Stimulated activated CD4-positive, alpha-beta T cell treated with anti-CD3 and anti-CD28 coated beads, Interleukin-12 subunit alpha, Interleukin-12 subunit beta, amount 100 ng/mL, for 4 hours (primary cell): ENCODE results near the gene NALCN.

Experiments
- DNase-seq: peaks from one replicate; pipeline ENCODE4 v3.0.0-alpha.2; 2020

The NALCN gene

DNA sequence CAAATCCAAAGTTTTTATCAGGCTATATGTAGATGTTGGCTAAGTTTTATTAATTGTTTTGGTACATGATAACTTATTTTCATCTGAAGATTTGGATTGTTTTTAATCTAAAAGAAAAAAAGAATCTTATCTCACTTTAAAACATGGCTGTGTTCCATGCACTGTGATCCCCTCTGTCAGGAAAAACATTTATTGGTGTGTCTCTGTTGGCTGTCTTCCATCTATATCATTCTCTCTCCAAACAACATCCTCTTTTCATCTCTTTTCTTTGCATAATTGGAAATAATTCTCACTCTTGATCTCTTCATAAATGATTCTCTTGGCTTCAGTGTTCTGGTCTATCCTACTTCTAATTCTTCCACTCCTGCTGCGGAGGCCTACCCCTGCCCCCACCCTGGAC lies 4.2 kb downstream of the NALCN start:
- no peak for DNase-seq

- no peak for DNase-seq
Measured at GRCh38 chr13:101408992-101409656, 7.2 kb downstream of the NALCN start.

DNA sequence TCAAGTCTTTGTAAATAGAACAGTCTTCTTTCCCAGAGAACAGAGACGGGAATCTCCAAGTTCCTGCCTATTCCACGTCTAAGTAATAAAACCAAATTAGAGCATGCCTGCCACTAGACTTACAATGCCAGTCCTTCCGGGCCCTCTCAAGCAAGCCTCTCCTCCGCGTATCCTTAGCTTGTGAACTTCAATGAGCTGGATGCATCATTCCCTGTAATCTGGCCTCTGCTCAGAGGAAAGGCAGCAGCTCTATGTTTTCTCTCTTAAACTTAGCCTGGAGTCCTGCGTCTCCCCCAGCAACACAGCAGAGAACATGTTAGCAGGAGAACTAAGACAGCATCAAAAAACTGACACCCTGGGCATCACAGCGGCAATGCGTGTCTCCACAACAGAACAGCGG lies 8.2 kb downstream of the NALCN start:
- DNase-seq, result no peak

GRCh38 chr13:101406791-101407190 lies 9.5 kb downstream of the NALCN start:
- no peak for DNase-seq

DNA sequence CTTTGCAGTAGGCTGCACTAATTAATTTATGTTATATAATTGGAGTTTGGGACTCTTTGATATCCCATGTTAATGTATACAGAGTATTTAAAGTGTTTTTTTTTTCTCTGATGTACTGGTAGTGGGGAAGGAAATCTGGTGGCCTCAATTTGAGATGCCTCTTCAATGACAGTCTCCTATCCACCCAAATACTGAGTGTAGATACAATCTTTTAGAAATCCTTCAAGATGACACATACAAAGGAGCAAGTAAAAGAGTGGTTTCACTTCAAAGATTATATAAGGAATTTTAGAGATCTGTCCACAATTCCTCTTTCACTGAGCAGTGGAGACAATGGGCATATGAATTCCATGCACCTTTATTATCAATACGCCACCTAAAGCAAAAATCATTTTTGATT lies 15.1 kb downstream of the NALCN start:
- DNase-seq, result no peak

GRCh38 chr13:101399365-101399764 lies 16.9 kb downstream of the NALCN start:
- DNase-seq, result no peak

DNA sequence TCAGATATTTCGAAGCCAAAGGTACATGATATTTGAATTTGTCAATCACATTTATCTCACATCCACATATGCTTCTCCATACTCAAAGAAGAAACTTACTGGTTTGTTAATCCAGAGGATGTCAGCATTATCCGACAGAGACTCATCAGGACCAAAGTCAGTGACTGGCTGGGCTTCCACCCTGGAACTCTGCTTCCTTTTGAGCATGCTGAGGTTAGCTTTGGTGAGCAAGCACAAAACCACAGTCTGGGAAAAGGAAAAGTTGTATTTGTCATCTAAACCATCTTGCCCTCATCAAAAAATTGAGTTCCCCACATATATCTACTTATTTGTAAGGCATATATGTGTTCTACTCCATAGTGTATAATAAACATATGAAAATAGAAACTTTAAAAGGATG lies 17.4 kb downstream of the NALCN start:
- no peak for DNase-seq

DNA sequence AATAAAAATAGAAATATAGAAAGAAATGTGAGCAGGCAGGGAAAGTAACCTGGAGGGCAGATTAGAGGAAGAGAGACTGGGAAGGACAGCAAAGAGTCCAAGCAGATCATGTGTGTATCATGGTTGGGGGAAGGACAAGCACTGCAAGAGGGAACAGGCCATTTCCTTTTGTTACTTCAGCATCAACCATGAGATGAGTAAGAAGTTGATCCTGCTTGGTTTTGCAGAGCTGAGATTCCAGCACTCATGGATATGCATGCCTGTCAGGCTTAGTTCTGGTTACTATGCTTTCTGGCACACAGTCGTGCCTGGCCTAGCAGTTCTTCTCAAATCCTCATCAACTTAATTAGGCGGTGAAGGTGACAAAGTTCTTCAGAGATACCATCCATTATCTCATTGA lies 18.1 kb downstream of the NALCN start:
- no peak for DNase-seq

- no peak for DNase-seq
Measured at GRCh38 chr13:101397742-101398141, 18.6 kb downstream of the NALCN start.

GRCh38 chr13:101394605-101395004 lies 21.7 kb downstream of the NALCN start:
- no peak for DNase-seq

GRCh38 chr13:101393140-101393539 lies 23.2 kb downstream of the NALCN start:
- DNase-seq, result no peak

DNA sequence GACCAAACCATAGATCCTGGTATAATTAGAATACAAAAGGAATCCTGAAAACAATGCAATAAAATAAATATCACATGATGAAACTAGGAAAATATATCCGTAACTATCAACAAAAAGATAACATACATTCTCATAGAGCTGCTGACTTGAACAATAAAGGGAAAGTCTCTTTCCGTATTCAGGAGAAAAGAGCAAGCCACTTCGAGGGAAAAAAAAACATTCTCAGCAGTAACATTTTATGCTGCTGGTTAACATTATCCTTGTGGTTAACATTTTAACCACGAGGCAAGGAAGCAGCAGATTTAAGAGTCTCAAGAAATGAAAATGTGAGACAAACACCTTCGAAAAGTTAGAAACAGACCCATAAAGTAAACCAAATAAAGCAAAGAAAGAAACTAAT lies 25.8 kb downstream of the NALCN start:
- no peak for DNase-seq

- DNase-seq, result no peak
Measured at GRCh38 chr13:101384929-101385328, 31.4 kb downstream of the NALCN start.

DNA sequence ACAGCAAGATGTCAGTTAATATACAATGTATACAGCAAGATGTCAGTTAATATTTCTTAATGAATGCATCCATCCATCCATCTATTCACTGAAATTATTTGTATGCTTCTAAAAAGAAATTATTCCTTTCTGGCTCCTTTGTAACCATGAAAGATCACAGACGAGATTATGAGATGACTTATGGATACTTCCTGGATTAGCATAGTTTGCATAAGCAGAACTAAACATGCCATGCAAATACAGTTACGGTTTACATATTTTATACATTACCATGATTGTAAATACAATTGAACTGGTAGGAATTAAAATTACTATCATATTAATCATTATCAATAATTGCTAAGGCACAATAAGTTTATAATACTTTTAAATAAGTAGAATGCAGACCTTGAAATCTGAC lies 32.7 kb downstream of the NALCN start:
- DNase-seq, result no peak

DNA sequence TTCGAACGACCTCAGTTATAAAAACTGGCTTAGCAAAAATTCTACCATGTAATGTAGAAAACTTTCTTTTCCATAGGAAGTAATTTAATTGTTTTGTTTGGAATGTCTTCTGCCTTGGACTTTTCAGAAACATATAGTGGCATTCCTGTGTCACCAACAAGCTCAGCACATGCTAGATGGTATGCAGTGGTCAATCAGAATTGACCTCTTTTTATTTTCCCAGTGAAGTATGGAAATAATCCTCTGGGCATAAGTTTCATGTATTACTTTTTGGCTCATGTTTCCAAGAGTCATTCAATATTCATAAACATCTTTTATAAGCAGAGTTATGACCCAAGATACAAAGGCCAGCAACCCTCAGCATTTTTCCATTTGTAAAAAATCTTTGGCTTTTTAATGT lies 33.6 kb downstream of the NALCN start:
- DNase-seq, result no peak

GRCh38 chr13:101382086-101382485 lies 34.2 kb downstream of the NALCN start:
- DNase-seq, result no peak

DNA sequence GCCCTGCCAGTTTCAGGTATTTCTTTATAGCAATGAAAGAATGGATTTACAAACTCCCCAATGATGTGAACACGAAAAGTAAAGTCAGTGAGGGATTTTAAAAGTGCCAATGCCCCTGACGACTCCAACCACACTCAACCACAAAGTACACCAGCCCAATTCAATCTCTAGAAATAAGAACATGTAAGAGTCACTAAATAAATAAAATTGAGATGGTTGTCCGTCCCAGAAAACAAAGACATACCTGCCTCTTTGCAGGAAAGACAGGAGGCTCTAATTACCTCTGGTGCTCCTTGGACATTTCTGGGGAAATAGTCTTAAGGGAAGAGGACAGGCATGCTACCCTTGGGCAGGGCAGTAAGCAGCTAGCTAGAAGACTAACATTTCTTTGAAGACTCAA lies 55.8 kb downstream of the NALCN start:
- no peak for DNase-seq

DNA sequence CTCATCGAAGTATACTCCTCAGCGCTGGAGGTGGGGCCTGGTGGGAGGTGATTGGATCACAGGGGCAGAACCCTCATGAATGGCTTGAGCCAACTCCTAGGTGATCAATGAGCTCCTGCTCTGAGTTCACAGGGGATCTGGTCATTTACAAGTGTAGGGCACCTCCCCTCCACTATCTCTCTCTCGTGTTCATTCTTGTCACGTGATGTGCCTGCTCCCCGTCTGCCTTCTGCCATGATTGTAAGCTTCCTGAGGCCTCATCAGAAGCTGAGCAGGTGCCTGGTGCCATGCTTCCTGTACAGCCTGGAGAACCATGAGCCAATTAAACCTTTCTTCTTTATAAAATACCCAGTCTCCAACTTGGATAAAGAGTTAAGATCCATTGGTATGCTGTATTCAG lies 61.4 kb downstream of the NALCN start:
- no peak for DNase-seq

DNA sequence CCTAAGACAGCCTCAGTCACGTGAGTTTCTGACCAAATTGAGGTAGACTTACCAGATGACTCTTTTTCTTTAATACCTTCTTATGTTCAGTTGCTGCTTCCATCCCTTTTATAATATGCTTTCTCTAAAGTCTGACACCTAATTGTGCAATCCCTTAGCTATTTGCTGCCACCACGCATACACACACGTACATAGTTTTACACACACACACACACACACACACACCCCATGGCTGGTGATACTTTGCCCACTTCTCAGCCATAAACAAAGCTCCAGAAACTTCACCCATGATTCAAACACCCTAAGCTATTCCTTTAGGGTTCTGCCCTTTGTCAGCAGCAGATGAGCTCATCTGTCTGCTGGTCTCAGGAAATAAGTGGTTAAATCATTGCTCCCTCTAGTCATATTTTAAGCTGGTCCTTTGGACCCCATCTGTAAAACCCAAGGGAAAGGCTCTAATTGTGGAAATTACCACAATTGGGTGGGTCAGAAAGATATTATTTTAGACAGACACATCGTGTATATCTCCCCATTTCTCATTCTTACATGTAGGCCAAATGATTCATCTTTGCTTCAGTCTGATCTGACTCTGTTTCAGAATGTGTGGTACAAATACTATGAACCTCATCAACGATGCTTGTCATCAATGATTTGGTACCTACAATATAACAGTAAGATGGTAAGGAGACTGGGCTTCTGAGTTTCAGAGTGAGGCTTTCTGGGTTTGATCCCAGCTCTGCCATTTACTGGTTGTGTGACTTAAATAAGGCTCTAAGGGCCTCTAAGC lies 69.2 kb downstream of the NALCN start:
- DNase-seq, result no peak

DNA sequence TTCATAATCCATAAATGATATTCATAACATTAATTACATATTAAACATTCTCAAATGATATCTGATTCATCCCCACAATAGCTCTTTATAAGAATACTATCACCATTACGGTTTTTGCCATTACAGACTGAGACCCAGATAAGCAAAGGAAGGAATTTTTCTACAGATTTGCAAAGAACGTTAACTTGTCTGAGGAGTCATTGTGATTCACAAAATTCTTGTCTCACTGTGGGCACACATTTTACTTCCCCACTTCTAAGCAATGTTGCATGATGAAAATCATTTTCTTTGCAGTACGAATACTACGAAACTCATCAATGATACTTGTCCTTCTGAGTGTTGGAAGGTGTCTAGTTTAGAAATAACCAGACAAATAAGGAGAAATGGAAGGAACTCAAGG lies 70.1 kb downstream of the NALCN start:
- DNase-seq, result no peak

- DNase-seq, result no peak
Measured at GRCh38 chr13:101343128-101343787, 73.0 kb downstream of the NALCN start.

DNA sequence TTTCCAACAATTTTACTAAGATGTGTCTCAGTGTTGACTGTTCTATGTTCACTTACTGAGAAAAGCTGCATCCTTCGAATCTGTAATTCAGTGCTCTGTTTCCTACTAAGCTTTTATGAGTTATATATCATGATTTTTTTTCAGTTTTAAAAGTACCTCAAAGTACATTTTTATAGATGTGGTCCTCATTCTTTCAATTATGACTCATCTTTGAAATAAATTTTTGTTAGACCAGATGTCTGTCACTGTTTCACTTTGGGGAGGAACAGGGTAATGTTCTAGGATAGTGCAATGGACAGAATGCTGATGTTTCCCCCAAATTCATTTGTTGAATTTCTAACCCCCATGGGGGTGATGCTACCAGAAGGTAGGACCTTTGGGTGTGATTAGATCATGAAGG lies 74.8 kb downstream of the NALCN start:
- no peak for DNase-seq

- no peak for DNase-seq
Measured at GRCh38 chr13:101339202-101339601, 77.1 kb downstream of the NALCN start.

DNA sequence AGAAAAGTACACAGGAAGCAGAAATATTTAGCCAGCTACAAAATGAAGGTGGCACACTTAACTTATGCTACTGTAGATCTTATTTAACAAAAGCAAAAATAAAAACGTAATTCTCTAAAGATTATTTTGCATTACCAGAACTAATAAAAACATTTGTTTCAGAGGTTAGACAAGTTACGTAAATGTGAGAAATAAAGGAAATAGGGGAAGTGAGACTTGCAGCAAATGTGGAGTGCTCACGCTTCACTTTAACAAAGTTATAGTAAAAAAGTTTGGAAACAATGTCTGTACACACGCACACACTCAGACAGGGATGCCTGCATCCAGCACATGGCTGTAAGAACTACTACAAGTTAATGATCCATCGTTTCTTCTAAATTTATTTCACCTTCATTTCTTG lies 83.7 kb downstream of the NALCN start:
- DNase-seq, result no peak
